K562 (cell line): Measurements from ENCODE around the gene GOLGB1. TPM values are rescaled to one million over a fixed set of nuclear protein-coding genes. Genes with fewer than 3 reads are reported as not detected.

Source experiments
- ATAC-seq: fragments of 200-7000 bp; cut with Tn5 transposase; 3 replicates; pipeline ENCODE4 v1.9.1; 2020; ENCODE audit warnings: moderate library complexity
- BruUV-seq: library from RNA; stranded (reverse); fragments of 400-500 nt; replicated peaks from 2 replicates; lab custom pipeline; 2021; lab: Mats Ljungman, UMichigan
- CTCF ChIA-PET: fragments of 300-600 bp; formaldehyde crosslinking; extraction: SDS; loops from one replicate; lab custom pipeline; 2021; ENCODE audit warnings: low intra/inter-chr PET ratio; lab: Yijun Ruan, JAX
- POLR2A ChIA-PET: fragments of 300-600, 350-650 bp; sonication (Branson Sonifier 250); formaldehyde crosslinking; extraction: SDS; loops from one replicate; lab custom pipeline; 2021; ENCODE audit warnings: antibody characterized with exemption, inconsistent platforms; lab: Yijun Ruan, JAX
- DNase-seq, 4 experiments: peaks; one replicate each; pipeline versions ENCODE4 v3.0.0 to v3.0.0-alpha.2; 2011 to 2018; ENCODE audit warnings: low spot score in 3 of 4, mixed read lengths in 3 of 4; ENCODE audit errors: extremely low read depth in 1 of 4
- FAIRE-seq: peaks from 2 replicates; lab custom pipeline; 2011; peaks lifted over from hg19 to GRCh38; lab: Jason Lieb, UNC
- H2AFZ ChIP-seq: 2 replicates; pipeline ENCODE4 v1.6.0; 2011; ENCODE audit warnings: low read depth, low read length, control low read depth, inconsistent platforms
- H3K27ac ChIP-seq: fragments of 200-600 bp; 3 replicates; pipeline ENCODE4 v1.8.0; 2011; ENCODE audit warnings: low read depth, mild to moderate bottlenecking, control low read depth, inconsistent platforms, low read length, moderate library complexity, mixed read lengths; ENCODE audit errors: extremely low read depth
- H3K27me3 ChIP-seq, 2 experiments: fragments of 300-600 bp in 1 of 2; 2 replicates in 1 of 2; 3 replicates in 1 of 2; pipeline versions ENCODE4 v1.6.0 to v1.8.0; 2011; ENCODE audit warnings: inconsistent platforms in 2 of 2, low read length in 2 of 2, mild to moderate bottlenecking in 1 of 2, mixed read lengths in 1 of 2, moderate library complexity in 1 of 2; ENCODE audit not compliant: control insufficient read depth in 2 of 2, insufficient read depth in 2 of 2
- H3K36me3 ChIP-seq: fragments of 300-600 bp; 3 replicates; pipeline ENCODE4 v1.8.0; 2011; ENCODE audit warnings: mild to moderate bottlenecking, low read length, inconsistent platforms; ENCODE audit not compliant: control insufficient read depth, insufficient read depth
- H3K4me1 ChIP-seq, 2 experiments: fragments of 200-600 bp in 1 of 2; replicated peaks in 1 of 2; 2 replicates in 1 of 2; 3 replicates in 1 of 2; pipeline versions ENCODE4 v1.5.1 to v1.8.0; 2011; ENCODE audit warnings: inconsistent platforms in 2 of 2, low read length in 2 of 2, mild to moderate bottlenecking in 1 of 2, mixed read lengths in 1 of 2, moderate library complexity in 1 of 2; ENCODE audit not compliant: control insufficient read depth in 2 of 2, insufficient read depth in 2 of 2
- H3K4me2 ChIP-seq: 2 replicates; pipeline ENCODE4 v1.6.1; 2011; ENCODE audit warnings: low read length, control low read depth, inconsistent platforms, mixed read lengths; ENCODE audit not compliant: insufficient read depth
- H3K4me3 ChIP-seq: fragments of 200-600 bp; sonication (generic), shearing (Covaris generic); 2 replicates; pipeline ENCODE4 v1.5.1; 2016; ENCODE audit warnings: control low read depth, inconsistent platforms
- H3K79me2 ChIP-seq: fragments of 200-600 bp; 3 replicates; pipeline ENCODE4 v1.8.0; 2011; ENCODE audit warnings: low read length, inconsistent platforms; ENCODE audit not compliant: control insufficient read depth, insufficient read depth
- H3K9ac ChIP-seq, 2 experiments: 2 replicates each; pipeline versions ENCODE4 v1.6.0 to v1.6.1; 2011; ENCODE audit warnings: low read depth in 2 of 2, low read length in 2 of 2, control low read depth in 1 of 2, inconsistent platforms in 1 of 2, mild to moderate bottlenecking in 1 of 2, mixed read lengths in 1 of 2; ENCODE audit not compliant: insufficient read depth in 1 of 2
- H3K9me1 ChIP-seq: one replicate; pipeline ENCODE4 v1.6.0; 2011; ENCODE audit warnings: inconsistent platforms, mild to moderate bottlenecking, low read length, moderate library complexity; ENCODE audit not compliant: control insufficient read depth, insufficient read depth
- H3K9me3 ChIP-seq: replicated peaks from 2 replicates; pipeline ENCODE4 v1.5.1; 2011; ENCODE audit warnings: low read depth, low read length, inconsistent platforms; ENCODE audit not compliant: control insufficient read depth, insufficient read depth
- H4K20me1 ChIP-seq: replicated peaks from 2 replicates; pipeline ENCODE4 v1.6.1; 2011; ENCODE audit warnings: low read length, inconsistent platforms, mixed read lengths; ENCODE audit not compliant: control insufficient read depth, insufficient read depth
- CREBBP ChIP-seq: IDR thresholded peaks from one replicate; pipeline ENCODE4 v1.6.1; 2012; ENCODE audit warnings: low read depth, mild to moderate bottlenecking, control low read depth, inconsistent platforms, low read length
- ELF1 ChIP-seq: fragments of 200-800 bp; sonication (Bioruptor generic); IDR thresholded peaks from 2 replicates; pipeline ENCODE4 v1.6.1; 2016; ENCODE audit warnings: missing genetic modification characterization, missing compliant biosample characterization
- GABPA ChIP-seq: fragments of 200-800 bp; sonication (Bioruptor generic); conservative IDR thresholded peaks from 2 replicates; pipeline ENCODE4 v1.6.1; 2016; ENCODE audit warnings: low read depth, missing genetic modification characterization, missing compliant biosample characterization
- NR2C2 ChIP-seq, 2 experiments: fragments of 200-800 bp in 1 of 2; sonication (Bioruptor generic) in 1 of 2; sonication (generic) in 1 of 2; formaldehyde crosslinking in 1 of 2; IDR thresholded peaks; 2 replicates each; pipeline versions ENCODE4 v1.6.1 to v1.8.0; 2016 to 2022; ENCODE audit warnings: mild to moderate bottlenecking in 1 of 2, missing compliant biosample characterization in 1 of 2, missing genetic modification characterization in 1 of 2, missing genetic modification reagents in 1 of 2
- PHF8 ChIP-seq: fragments of 200-600 bp; sonication (generic); IDR thresholded peaks from 2 replicates; pipeline ENCODE4 v1.6.1; 2012; ENCODE audit warnings: mixed run types, mild to moderate bottlenecking, inconsistent platforms, low read length, moderate library complexity, borderline replicate concordance
- TAF7 ChIP-seq: fragments of 450-650 bp; IDR thresholded peaks from 2 replicates; pipeline ENCODE4 v1.6.1; 2016; ENCODE audit warnings: missing genetic modification characterization, missing compliant biosample characterization
- YBX1 ChIP-seq: fragments of 450-650 bp; IDR thresholded peaks from 2 replicates; pipeline ENCODE4 v1.7.1; 2016; ENCODE audit warnings: mild to moderate bottlenecking
- WGBS: fragments of 100-300 bp; shearing (Covaris generic); methylation state at CpG from one replicate; pipeline ENCODE4 v1.1.6; 2016; ENCODE audit warnings: low coverage, mixed read lengths; ENCODE audit not compliant: insufficient coverage; ENCODE audit errors: missing lambda C conversion rate; 5-methylcytosine and 5-hydroxymethylcytosine counted together
- in situ Hi-C: fragments of 300-500 bp; cut with MboI; formaldehyde crosslinking; loops from 4 replicates; pipeline ENCODE4 v1.15.0; 2018; ENCODE audit warnings: inconsistent platforms, mixed read lengths
- intact Hi-C: fragments of 100-400 bp; cut with micrococcal nuclease; formaldehyde crosslinking; loops from 2 replicates; pipeline ENCODE4 v1.14.2; 2022
- polyA plus RNA-seq, 8 experiments: library from polyadenylated mRNA; depleted of rRNA in 4 of 8; stranded (reverse) in 5 of 8; unstranded in 3 of 8; fragments of >200 nt; fragmentation: Nextera tagmentation in 2 of 8; fragmentation: Illumina TruSeq in 1 of 8; extraction: Ambion mirVana in 2 of 8; extraction: Trizol in 1 of 8; gene quantifications; 2 replicates each; pipeline versions ENCODE4 v1.2.1 to v1.2.3, GENCODE V29; 2011 to 2014; ENCODE audit warnings: inconsistent platforms in 1 of 8, missing spikeins in 1 of 8
- total RNA-seq, 7 experiments: library from RNA; depleted of rRNA in 6 of 7; stranded (reverse); fragments of >200 nt in 6 of 7; fragmentation: Illumina TruSeq in 2 of 7; extraction: Trizol in 2 of 7; gene quantifications; 2 replicates each; pipeline versions ENCODE4 v1.2.1 to v1.2.3, GENCODE V29; 2011 to 2021; ENCODE audit warnings: low replicate concordance in 1 of 7
- TF ChIP-seq, protein P1 (sequence below): fragments of 450-650 bp; IDR thresholded peaks from 2 replicates; pipeline ENCODE4 v1.6.1; 2016; ENCODE audit warnings: borderline replicate concordance

GOLGB1 gene
- total and polyA plus RNA-seq, 9 of the 15 experiments (the other 6 are each of a cell fraction or from before 2014, with no cell fraction given) = 4.0 to 16.3 (median 9.7) TPM

DNA sequence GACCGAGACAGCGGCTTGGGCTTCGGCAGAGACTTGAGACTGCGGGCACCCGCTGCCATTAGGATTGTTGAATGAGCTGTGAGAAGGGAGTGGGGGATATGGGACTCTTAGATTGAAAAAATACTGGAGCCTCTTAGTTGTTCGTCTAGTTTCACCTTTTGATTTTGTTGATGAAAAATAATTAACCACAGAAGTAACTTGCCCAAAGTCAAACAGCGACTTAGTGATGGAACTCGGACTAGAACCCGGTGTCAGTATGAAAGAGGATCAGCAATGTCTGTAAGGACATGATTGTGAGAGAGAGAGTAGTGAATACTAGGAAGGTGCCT lies 510 bp upstream of the GOLGB1 start:
- in situ Hi-C loops (no loop called here), intact Hi-C loops (no loop called here)
- no peak for ATAC-seq
- H3K27ac ChIP-seq = peak overlapping the region; percentile 40
- no peaks in the 10 kb centered on the region for H3K9me1 ChIP-seq
- no peaks in the 10 kb centered on the region for H3K9me3 ChIP-seq
- 3% methylated on average over 8 of the region's 9 CpGs for WGBS
- no peak for DNase-seq
- FAIRE-seq = no peak
- peak overlapping the region; percentile 68 for H2AFZ ChIP-seq
- no peaks in the 10 kb centered on the region for H3K36me3 ChIP-seq
- ChIA-PET POLR2A (interaction anchor here (0.6 to 1.4 kb wide), 5 partner anchors 10 to 1084 kb away, joined by 3 read pairs; no protein-coding TSS in a partner anchor), CTCF (no interaction called here)
- TSS peak; percentile 97 for BruUV-seq
- H3K79me2 ChIP-seq = peaks cover 34% of the 10 kb centered on the region
- H3K4me3 ChIP-seq = peak overlapping the region; percentile 92
- H3K4me2 ChIP-seq = peak overlapping the region; percentile 91
- no peaks in the 10 kb centered on the region for H3K27me3 ChIP-seq
- TF ChIP-seq YBX1 (no peak), NR2C2 (CRISPR knock-in tag; IDR thresholded peaks at IDR 0.05) (no peak), NR2C2 (tag; IDR thresholded peaks at IDR 0.05) (peak; percentile 94), CREBBP (no peak), GABPA (tag) (peak; percentile 85), TAF7 (peak; percentile 54; the same call in 1 of the 2 replicates), PHF8 (peak; percentile 40; the same call in 1 of the 2 replicates), ELF1 (0 out of 2 replicates have a peak, but pooled peaks have one; percentile 10)
- TF ChIP-seq, protein P1, sequence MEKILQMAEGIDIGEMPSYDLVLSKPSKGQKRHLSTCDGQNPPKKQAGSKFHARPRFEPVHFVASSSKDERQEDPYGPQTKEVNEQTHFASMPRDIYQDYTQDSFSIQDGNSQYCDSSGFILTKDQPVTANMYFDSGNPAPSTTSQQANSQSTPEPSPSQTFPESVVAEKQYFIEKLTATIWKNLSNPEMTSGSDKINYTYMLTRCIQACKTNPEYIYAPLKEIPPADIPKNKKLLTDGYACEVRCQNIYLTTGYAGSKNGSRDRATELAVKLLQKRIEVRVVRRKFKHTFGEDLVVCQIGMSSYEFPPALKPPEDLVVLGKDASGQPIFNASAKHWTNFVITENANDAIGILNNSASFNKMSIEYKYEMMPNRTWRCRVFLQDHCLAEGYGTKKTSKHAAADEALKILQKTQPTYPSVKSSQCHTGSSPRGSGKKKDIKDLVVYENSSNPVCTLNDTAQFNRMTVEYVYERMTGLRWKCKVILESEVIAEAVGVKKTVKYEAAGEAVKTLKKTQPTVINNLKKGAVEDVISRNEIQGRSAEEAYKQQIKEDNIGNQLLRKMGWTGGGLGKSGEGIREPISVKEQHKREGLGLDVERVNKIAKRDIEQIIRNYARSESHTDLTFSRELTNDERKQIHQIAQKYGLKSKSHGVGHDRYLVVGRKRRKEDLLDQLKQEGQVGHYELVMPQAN = 0 out of 2 replicates have a peak, but pooled peaks have one; percentile 31
- 0 out of 2 replicates have a peak, but pooled peaks cover 4% of the 10 kb centered on the region for H4K20me1 ChIP-seq
- H3K9ac ChIP-seq = peak overlapping the region; percentile 84 to 93; a peak in 3 of 4 replicates
- peaks cover 0 to 6% of the 10 kb centered on the region in 2 experiments; a peak in 2 of 5 replicates for H3K4me1 ChIP-seq
